GM18520 (cell line): ENCODE measurements around the gene CLEC18C.
"Not testable (repeated sequence)": the region's sequence is repeated elsewhere in the genome, so short reads cannot be mapped to it uniquely, and the experiment has no call there.

Experiments used
- ATAC-seq: cut with Tn5 transposase; IDR thresholded peaks from one replicate; pipeline ENCODE4 v1.9.1; 2021; ENCODE audit not compliant: unreplicated experiment

CLEC18C gene

DNA sequence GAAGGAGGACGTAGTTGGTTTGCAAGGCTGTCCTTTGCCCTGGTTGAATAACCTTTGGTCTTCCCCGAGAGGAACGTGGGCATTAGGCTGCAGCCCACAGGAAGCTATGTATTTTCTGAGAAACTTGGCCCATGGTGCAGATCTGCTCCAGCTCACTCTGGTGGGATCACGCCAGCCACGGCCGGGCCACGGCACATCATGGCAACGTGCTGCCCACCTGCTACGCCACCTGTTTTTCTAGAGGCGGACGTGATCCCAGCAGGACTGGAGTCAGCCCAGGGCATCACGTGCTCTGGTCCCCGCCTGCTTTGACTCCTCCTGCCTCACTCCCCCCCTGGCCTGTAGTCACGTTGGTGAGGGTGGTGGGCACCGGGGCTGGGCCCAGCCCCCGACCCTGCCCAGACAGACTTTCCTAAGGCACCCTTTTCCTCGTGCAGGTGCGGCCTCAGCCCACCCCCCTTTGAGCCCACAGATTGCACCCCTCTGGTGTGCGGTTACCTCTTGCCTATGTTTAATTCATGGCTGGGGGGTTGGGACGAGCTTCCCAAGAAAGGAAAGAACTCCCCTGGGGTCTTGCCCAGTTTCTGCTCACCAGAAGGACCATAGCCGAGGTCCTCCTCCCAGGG is at the start of gene CLEC18C:
Gene CLEC18C, plus strand, starts transcription at position 576 of the 626 bp plus-strand sequence. CDS start 492 bp downstream, outside the sequence.
- not testable (repeated sequence) for ATAC-seq

DNA sequence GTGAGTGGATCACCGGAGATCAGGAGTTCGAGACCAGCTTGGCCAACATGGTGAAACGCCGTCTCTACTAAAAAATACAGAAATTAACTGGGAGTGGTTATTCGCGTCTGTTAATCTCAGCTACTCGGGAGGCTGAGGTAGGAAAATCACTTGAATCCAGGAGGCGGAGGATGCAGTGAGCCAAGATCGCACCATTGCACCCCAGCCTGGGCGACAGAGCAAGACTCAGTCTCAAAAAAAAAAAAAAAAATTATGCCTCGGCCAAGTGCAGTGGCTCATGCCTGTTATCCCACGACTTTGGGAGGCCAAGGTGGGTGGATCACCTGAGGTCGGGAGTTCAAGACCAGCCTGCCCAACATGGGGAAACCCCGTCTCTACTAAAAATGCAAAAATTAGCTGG is 49.8 kb upstream of the CLEC18C start:
- ATAC-seq = not testable (repeated sequence)

DNA sequence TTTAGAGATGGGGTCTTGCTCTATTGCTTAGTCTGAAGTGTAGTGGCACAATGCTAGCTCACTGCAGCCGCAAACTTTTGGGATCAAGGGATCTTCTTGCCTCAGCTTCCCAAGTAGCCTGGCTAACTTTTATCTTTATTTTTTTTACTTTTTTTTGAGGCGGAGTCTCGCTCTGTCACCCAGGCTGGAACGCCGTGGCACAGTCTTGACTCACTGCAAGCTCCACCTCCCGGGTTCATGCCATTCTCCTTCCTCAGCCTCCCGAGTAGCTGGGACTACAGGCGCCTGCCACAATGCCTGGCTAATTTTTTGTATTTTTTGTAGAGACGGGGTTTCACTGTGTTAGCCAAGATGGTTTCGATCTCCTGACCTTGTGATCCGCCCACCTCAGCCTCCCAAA is 47.4 kb upstream of the CLEC18C start:
- ATAC-seq = not testable (repeated sequence)

- not testable (repeated sequence) for ATAC-seq
These were observed 45.9 kb upstream of the CLEC18C start for GRCh38 chr16:70127706-70128105.

GRCh38 chr16:70128844-70129243 is 44.7 kb upstream of the CLEC18C start:
- not testable (repeated sequence) for ATAC-seq

DNA sequence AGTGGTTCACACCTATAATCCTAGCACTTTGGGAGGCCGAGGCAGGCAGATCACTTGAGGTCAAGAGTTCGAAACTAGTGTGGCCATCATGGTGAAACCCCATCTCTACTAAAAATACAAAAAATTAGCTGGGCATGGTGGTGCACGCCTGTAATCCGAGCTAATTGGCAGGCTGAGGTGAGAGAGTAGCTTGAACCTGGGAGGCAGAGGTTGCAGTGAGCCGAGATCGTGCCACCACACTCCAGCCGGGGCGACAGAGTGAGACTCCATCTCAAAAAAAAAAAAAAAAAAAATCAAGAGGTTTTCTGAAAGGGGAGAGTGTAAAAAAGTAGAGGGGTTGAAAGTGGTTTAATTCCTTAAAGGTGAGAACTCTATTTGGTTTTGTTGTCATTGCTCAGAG is 37.8 kb upstream of the CLEC18C start:
- not testable (repeated sequence) for ATAC-seq

DNA sequence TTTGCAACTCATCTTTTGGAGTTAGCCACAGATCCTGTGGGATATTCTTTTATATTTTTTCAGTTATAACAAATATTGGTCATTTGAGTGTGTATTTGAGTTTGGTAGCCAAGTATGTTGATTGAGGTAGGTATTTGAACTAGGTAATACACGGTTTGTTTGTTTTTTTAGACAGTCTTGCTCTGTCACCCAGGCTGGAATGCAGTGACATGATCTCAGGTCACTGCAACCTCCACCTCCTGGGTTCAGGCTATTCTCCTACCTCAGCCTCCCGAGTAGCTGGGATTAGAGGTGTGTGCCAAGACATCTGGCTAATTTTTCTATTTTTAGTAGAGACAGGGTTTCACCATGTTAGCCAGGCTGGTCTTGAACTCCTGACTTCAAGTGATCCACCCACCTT is 37.0 kb upstream of the CLEC18C start:
- not testable (repeated sequence) for ATAC-seq

DNA sequence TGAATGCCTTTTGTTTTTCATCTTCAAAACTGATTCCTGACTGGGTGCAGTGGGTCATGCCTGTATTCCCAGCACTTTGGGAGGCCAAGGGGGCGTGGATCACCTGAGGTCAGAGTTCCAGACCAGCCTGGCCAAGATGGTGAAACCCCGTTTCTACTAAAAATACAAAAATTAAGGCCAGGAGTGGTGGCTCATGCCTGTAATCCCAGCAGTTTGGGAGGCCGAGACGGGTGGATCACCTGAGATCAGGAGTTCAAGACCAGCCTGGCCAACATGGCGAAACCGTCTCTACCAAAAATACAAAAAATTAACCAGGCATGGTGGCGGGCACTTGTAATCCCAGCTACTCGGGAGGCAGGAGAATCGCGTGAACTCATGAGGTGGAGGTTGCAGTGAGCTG is 30.8 kb upstream of the CLEC18C start:
- ATAC-seq = not testable (repeated sequence)

DNA sequence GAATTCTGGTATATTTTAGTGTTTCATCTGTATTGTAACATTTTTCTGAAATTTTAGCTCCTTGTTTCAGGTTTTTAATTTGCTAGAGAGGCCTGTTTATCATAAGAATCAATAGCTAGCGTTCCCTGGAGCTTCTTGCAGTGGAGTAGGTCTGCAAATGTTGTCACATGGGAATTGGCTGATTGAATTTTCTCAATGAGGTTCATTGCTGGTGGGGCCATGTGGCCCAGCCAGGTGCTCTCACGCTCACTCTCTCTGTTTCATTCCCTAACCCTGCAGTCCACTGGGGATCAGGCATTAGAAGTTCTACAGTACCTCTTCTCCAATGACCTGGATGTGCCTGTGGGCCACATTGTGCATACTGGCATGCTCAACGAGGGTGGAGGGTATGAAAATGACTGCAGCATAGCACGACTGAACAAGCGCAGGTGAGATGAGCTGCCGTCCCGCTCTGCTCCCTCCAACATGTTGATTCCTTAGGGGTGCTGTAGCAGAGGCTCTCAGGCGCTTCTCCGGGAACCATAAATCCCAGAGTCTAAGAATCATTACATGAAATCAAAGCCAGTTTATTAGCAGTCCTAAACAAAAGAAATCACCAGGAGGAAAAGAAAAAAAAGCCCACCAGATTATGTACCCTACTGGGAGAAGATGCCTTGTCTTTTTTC is 30.2 kb upstream of the CLEC18C start:
- ATAC-seq = not testable (repeated sequence)

DNA sequence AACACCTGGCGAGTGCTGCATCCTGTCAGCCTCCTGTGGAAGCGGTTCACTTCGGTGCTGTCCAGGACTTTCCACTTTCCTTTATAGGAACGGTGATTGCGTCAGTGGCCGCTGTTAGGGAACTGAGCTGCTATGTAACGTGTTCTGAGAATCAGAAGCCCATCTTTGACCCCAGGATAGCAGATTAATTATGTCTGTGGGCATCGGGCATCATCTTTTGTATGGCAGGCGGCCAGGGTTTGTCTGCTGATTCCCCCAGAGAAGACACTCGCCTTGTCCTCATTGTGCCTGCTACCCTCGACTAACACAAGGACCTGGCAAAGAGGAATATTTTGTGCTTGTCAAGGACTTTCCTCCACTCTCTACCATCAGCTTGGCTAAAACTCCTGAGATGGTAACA is 25.7 kb upstream of the CLEC18C start:
- not testable (repeated sequence) for ATAC-seq

DNA sequence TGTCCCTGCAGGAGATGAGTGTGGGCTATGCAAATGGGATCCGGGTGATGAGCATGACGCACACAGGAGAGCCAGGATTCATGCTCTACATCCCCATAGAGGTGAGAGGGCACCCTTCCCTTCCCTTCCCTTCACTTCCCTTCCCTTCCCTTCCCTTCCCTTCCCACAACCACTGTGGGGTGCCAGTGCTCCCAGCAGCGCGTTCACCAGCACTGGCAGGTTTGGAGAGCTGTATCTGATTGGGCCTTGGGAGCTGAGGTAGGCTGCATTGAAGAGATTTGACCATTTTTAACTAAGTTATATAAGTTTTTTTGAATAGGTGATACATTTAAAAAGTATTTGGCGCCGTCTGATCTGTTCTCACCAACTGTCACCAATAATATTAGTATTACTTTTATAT is 25.1 kb upstream of the CLEC18C start:
- ATAC-seq = not testable (repeated sequence)

DNA sequence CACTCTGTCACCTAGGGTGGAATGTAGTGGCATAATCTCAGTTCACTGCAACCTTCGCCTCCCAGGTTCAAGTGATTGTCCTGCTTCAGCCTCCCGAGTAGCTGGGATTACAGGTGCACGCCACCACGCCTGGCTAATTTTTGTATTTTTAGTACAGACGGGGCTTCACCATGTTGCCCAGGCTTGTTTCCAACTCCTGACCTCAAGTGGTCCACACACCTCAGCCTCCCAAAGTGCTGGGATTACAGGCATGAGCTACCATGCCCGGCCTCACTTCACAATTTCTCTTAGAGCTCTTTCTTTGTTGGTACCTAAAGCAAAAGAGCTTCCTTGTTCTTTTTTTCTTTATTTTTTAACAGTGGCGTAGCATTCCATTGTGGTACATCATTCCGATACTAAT is 24.3 kb upstream of the CLEC18C start:
- ATAC-seq = not testable (repeated sequence)

DNA sequence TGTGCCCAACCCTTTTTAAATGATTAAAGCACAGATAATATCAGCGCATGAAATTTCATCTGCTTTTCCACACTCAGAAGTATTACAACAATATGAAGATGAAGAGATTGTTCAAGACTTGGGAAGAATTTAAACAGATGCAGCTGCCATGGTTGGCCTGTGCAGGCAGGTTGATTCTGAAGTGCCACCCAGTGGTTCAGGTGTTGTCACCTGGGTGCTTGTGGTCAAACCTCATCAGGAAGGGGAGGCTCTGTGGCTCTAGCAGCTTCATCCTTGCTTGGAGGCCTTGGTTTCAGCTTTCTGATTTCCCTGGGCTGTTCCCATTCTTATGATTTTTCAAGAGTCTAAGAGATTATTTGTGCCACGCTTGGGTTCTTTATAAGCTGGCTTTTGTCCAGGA is 22.2 kb upstream of the CLEC18C start:
- ATAC-seq = no peak

DNA sequence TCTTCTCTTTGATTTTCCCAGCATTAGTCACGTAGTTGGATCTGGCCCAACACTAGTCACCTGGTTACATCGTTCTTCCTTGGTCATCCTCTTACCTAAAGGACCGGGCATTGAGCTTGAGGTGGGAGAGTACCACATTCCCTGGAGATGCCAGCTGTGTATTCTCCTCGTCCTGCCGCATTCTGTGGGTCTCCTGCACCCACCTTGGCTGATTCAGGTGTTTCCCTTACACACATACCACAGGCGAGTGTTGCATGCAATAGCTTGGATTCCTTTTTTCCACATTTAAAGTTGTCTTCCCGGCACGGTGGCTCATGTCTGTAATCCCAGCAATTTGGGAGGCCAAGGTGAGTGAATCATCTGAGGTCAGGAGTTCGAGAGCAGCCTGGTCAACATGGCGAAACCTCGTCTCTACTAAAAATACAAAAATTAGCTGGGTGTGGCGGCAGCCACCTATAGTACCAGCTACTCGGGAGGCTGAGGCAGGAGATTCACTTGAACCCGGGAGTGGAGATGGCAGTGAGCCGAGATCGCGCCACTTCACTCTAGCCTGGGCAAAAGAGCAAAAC is 21.6 kb upstream of the CLEC18C start:
- no peak for ATAC-seq

GRCh38 chr16:70152578-70153302 is 20.8 kb upstream of the CLEC18C start:
- ATAC-seq = no peak

DNA sequence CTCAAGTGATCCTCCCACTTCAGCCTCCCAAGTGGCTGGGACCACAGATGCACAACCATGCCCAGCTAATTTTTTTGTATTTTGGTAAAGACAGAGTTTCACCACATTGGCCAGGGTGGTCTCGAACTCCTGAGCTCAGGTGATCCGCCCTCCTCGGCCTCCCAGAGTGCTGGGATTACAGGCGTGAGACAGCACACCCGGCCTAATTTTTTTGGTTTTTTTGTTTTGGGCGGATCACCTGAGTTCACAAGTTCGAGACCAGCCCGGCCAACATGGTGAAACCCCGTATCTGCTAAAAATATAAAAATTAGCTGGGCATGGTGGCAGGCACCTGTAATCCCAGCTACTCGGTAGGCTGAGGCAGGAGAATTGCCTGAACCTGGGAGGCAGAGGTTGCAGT is 18.9 kb upstream of the CLEC18C start:
- not testable (repeated sequence) for ATAC-seq

GRCh38 chr16:70156207-70156978 is 17.2 kb upstream of the CLEC18C start:
- no peak for ATAC-seq

DNA sequence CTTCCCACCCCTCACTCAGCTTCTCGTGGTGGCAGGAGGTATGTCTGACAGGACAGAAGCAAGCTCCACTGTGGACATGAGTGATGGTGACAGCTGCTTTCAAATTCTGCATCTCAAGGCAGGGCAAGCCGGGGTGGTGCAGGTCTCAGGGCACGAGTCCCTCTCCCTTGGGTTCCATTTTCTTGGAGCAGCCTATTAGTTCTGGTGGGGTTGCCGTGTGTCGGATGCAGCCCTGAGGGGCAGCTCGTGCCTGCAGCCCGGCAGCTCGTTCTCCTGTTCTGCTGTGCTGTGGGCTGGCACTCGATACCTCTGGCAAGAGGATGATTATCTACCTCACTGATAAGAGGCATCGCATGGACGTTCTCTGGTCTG is 16.5 kb upstream of the CLEC18C start:
- ATAC-seq = no peak

GRCh38 chr16:70157477-70158260 is 15.9 kb upstream of the CLEC18C start:
- ATAC-seq = no peak

- no peak for ATAC-seq
These were observed 15.2 kb upstream of the CLEC18C start for GRCh38 chr16:70158261-70158939.
